Omental fat pad (tissue), 4 donors: ENCODE measurements around the gene LLGL2. TPM values are rescaled to one million over a fixed set of nuclear protein-coding genes. Genes with fewer than 3 reads are reported as not detected.
"Not testable (repeated sequence)": the region's sequence is repeated elsewhere in the genome, so short reads cannot be mapped to it uniquely, and the experiment has no call there.

ENCODE experiments used
- ATAC-seq: fragments of 150-250 bp; one replicate; pipeline ENCODE4 v1.9.1; 2016; ENCODE audit warnings: mild to moderate bottlenecking, moderate library complexity; ENCODE audit not compliant: low FRiP score
- DNase-seq: peaks from one replicate; pipeline ENCODE4 v3.0.0-alpha.2; 2019; ENCODE audit warnings: low spot score
- CTCF ChIP-seq, 3 donors: fragments of 450-650 bp; IDR thresholded peaks; one replicate each; pipeline ENCODE4 v1.5.1; 2016 to 2017; ENCODE audit warnings: antibody characterized with exemption in 3 of 3, mild to moderate bottlenecking in 3 of 3, moderate library complexity in 2 of 3
- total RNA-seq, 4 donors: library from RNA; depleted of rRNA; stranded (reverse); fragments of >200 nt; gene quantifications; one replicate each; pipeline ENCODE4 v1.1.0, GENCODE V29; 2016

LLGL2 gene
- total RNA-seq, 4 donors from 2014 or later = 5.4 to 10.4 (median 6.7) TPM

- no peak for TF ChIP-seq CTCF (IDR thresholded peaks at IDR 0.05)
- DNase-seq (no peak), ATAC-seq (no peak)
These were observed 49.7 kb downstream of the LLGL2 start for GRCh38 chr17:75575197-75575596.

GRCh38 chr17:75575728-75576127 is 50.2 kb downstream of the LLGL2 start:
- no peak for ATAC-seq
- no peak for DNase-seq
- TF ChIP-seq CTCF (IDR thresholded peaks at IDR 0.05) = no peak

DNA sequence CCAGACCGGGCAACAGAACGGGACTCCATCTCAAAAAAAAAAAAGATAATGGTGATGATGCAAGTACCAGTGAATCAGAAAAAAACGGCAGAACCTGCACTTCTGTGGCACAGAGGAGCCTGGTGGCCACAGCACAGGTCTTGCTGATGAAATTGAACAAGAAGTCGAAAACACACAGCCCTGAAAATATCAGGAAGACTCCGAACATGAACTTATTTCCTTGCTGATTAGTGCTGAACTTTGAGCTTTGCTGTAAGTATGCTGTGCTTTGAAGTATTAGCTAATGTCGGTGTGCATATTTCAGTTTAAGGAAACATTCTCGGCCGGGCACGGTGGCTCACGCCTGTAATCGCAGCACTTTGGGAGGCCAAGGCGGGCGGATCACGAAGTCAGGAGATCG is 51.2 kb downstream of the LLGL2 start:
- no peak for DNase-seq
- no peak for TF ChIP-seq CTCF (IDR thresholded peaks at IDR 0.05)
- no peak for ATAC-seq

DNA sequence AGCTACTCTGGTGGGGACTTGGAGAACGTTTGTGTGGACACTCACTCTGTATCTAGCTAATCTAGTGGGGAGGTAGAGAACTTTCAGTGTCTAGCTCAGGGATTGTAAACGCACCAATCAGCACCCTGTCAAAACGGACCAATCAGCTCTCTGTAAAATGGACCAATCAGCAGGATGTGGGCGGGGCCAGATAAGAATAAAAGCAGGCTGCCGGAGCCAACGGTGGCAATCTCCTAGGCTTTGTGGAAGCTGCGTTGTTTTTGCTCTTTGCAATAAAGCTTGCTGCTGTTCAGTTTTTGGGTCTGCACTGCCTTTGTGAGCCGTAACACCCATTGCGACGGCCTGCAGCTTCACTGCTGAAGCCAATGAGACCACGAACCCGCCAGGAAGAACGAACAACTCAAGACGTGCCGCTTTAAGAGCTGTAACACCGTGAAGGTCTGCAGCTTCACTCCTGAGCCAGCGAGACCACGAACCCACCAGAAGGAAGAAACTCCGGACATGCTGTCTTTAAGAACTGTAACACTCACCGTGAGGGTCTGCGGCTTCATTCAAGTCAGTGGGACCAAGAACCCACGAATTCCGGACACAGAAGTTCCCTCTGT is 55.7 kb downstream of the LLGL2 start:
- DNase-seq, ATAC-seq: not testable (repeated sequence)

- not testable (repeated sequence) for ATAC-seq, DNase-seq
These were observed 57.7 kb downstream of the LLGL2 start for GRCh38 chr17:75583197-75583596.

GRCh38 chr17:75584849-75585175 is 59.3 kb downstream of the LLGL2 start:
- TF ChIP-seq CTCF (IDR thresholded peaks at IDR 0.05) = no peak
- ATAC-seq = no peak
- no peak for DNase-seq

DNA sequence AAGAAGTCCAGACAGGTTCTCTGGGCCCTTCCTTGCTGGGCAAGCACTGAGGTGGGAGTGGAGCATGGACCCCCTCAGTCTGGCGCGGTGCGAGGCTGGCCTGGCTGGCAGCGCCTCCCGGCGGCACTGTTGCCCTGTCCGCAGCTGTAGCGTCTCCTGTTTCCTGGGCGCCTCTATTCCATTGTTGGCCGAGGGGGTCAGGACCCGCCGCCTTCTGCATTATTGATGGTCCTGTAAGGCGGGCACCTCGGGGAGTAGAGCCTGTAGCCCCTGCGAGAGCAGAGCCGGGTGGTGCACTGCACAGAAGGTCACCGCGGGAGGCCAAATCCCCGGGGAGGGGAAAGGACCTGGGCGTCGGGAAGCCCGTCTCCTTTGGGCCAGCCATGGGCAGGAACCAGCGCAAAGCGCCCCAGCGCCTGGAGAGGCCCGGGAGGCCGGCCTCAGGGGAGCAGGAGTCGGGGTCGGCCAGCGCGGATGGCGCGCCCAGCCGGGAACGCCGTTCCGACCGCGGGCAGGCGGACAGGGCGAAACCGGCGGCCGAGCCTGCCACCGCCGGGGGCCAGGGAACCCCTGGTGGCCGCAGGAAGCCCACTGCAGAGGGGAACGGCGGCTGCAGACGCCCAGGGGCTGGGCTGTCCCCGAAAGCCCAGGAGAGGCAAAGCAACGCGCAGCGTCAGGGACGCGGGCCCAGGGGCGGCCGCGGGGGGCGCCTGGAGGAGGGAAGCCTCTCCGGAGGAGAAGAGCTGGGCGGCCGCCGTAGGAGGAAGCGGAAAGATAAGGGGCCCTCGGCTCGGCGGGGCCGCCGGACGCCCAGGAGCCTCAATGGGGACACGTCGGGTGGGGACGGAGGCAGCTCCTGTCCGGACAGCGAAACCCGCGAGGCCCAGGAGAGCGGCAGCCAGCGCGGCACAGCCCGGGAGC is 62.4 kb downstream of the LLGL2 start, which contains the start of gene MYO15B:
MYO15B (plus strand) TSS at position 126 of the 921 bp plus-strand sequence; CDS start at position 384, 258 bp downstream.
- ATAC-seq (peak; percentile 21), DNase-seq (no peak)
- no peak for TF ChIP-seq CTCF (IDR thresholded peaks at IDR 0.05)

DNA sequence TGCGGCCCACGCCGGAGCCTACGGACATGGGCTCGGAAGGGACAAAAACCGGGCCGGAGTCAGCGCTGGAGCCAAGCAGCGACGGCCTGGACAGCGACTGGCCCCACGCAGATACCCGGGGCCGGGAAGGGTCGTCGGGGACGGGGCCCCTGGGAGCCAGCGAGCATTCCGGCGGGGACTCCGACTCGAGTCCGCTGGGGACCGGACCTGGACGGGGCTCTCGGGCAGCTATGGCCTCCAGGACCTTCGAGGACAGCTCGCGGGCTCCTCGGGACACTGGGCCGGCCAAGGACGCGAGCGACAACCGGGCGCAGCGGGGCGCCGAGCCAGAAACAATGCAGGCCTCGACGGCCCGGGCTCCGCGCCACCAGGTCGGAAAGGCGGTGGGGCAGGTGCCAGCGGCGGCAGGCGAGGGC is 63.1 kb downstream of the LLGL2 start:
- TF ChIP-seq CTCF (IDR thresholded peaks at IDR 0.05) = no peak
- ATAC-seq = peak; percentile 16
- DNase-seq = no peak
